Fibroblast of skin of left quadriceps (primary cell): ENCODE results near the gene GPR78.

ENCODE experiments used
- DNase-seq, 2 experiments: peaks; one replicate each; pipeline ENCODE4 v3.0.0-alpha.2; 2013; ENCODE audit warnings: low read depth in 2 of 2

GPR78 gene, protein sequence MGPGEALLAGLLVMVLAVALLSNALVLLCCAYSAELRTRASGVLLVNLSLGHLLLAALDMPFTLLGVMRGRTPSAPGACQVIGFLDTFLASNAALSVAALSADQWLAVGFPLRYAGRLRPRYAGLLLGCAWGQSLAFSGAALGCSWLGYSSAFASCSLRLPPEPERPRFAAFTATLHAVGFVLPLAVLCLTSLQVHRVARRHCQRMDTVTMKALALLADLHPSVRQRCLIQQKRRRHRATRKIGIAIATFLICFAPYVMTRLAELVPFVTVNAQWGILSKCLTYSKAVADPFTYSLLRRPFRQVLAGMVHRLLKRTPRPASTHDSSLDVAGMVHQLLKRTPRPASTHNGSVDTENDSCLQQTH

GRCh38 chr4:8580321-8581093 lies at the start of gene GPR78:
Gene GPR78, plus strand, starts transcription at chr4:8580392. Its CDS starts 591 bp downstream, at chr4:8580983.
- peak in 1 of 2 experiments; percentile 4 for DNase-seq

DNA sequence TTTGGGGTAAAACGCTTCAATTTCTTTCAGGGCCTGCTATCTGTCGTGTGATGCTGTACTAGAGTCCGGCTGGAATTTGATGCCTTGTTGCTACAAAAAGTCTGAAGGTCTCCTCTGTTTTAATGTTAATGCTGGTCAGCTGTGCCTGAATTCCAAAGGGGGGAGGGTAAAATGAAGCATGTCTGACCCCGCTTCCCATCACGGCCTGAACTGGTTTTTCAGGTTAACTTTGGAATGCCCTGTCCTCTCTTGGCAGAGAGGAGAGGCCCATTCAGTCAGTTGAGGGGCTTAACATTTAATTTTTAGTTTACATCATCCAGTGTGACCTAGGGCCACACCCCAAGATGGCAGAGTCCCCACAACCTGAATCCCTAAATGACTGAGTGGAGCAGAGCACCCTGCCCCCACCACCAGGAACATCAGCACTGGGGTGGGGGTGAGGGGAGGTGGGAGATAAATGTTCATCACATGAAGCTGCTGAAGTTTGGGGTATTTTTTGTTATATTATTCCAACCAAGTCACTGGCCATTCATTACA lies 47.9 kb upstream of the GPR78 start:
- no peak for DNase-seq

GRCh38 chr4:8533274-8533865 lies 46.8 kb upstream of the GPR78 start:
- no peak for DNase-seq

DNA sequence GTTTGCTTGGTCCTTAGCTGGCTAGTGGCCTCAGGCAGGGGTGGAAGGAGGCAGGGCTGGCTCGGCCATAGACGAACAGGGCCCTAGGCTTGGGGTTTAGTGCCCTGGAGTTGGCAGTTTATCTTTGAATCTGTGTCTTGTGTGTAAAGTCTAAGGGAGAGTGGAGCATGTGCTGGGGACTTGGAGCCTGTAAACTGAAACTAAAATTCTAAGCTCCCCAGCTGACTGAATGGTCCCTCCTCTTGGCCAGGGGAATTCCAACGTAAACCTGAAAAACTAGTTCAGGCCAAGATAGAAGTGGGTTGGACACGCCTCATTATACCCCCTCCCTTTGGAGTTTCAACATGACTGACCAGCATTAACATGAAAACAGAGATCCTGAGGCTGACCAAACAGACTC lies 46.1 kb upstream of the GPR78 start:
- DNase-seq, result no peak

- no peak for DNase-seq
These were observed 45.6 kb upstream of the GPR78 start for GRCh38 chr4:8534611-8535010.

DNA sequence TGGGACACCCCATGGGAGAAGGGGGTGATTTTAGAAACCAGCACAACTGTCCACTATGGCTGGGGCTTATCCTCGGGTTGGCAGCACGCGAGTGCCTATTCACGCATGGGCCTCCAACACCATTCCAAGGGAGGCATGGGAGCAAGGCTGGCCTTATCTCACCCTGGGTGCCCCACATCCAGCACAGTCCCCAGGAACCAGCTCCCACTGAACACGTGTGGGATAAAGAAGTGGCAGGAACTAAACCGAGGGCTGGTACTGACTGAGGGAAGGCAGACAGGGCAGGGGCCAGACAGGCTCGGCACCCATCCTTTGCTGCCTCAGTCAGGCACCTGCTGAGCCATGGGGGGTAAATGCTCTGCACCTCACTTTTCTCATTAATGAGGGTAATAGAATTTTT lies 43.7 kb upstream of the GPR78 start:
- DNase-seq, result no peak

DNA sequence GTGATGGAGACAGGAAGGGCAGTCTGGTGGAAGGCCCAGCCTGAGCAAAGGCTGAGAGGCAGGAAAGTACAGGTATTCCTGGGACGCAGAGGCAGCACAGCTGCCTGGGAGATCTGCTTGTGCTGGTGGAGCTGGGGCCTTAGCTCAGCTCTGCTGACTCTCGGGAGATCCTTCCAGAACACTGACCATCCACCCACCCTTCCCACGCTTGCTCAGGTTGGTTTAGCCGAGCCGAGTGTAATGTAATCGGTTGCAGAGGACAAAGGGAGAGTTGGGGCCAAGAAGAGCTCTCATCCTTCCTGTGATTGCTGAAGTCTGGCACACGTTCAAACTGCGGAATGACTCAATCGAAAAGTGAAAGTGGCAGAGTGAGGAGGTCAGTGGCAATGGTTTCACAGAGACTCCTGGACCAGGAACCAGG lies 43.1 kb upstream of the GPR78 start:
- DNase-seq, result peak; percentile 40 to 41

DNA sequence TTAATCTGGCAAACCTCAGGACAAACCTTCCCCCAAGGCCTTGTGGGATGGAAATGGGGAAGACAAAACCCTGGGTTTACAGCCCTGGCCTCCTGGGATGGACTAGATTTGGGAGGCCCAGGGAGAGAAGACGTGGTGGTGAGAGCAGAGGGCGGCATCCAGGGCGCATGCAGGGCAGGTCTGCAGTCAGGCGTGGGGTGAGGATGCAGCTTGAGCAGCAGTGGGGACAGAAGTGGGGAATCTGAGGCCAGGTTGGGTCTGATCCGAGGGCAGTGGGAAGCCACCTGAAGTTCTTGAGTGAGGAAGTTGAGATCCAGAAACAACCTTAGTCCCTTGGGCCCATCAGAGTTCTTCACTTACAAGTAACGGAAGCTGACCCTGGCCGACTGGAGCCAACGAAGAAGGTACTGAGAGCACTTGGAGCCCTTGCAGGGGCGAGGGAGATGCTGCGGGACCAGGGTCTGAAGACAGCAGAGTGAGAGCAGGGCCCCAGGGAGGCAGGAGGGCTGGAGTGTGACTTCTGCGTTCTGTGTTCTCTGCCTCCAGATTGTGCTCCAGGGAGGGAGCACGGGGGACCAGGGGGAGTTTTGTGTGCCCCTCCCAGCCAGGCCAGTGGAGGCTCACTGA lies 42.0 kb upstream of the GPR78 start:
- DNase-seq, result no peak

DNA sequence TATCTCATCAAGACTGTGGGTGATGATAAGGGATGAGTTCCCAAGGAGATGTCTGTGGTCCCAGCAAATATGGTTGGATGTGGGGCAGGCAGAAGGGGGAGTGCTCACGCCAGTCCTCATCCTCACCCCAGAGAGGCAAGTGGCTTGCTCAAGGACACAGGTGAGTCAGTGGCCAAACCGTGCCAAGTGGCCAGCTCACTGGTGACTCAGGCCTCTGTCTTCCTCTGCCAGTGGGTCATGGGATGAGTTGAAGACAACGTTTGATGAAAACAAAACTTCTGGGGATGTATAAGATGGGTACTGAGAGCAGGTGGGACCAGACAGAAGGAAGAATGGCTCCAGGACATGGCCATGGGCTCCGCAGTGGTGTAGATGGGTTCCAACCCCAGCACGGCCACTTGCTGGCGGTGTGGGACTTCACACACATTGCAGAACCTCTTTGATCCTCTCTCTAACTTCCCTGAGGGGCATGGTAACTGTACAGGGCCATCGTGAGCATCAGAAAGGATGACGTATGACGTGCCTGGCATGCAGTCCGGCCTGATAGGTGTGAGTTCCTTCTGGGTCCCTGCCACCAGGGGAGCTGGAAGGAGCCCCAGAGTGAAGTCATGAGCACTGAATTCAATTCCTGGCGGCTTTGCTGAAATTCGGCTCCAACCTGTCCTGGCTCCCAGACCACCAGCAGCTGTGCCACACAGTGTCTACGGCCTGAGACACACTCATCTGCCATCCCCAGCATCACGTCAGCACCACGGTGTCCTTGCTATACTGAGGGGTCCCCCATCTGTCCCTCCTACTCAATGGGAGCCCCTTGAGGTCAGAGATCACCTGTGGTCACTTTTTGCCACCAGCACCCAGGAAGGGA lies 41.3 kb upstream of the GPR78 start:
- DNase-seq, result no peak

- no peak for DNase-seq
These were observed 40.5 kb upstream of the GPR78 start for GRCh38 chr4:8539661-8540060.

GRCh38 chr4:8540072-8540471 lies 40.1 kb upstream of the GPR78 start:
- DNase-seq, result no peak

- no peak for DNase-seq
These were observed 39.6 kb upstream of the GPR78 start for GRCh38 chr4:8540586-8540985.

GRCh38 chr4:8540991-8541390 lies 39.2 kb upstream of the GPR78 start:
- DNase-seq, result no peak

GRCh38 chr4:8541981-8542715 lies 38.0 kb upstream of the GPR78 start:
- DNase-seq, result no peak

DNA sequence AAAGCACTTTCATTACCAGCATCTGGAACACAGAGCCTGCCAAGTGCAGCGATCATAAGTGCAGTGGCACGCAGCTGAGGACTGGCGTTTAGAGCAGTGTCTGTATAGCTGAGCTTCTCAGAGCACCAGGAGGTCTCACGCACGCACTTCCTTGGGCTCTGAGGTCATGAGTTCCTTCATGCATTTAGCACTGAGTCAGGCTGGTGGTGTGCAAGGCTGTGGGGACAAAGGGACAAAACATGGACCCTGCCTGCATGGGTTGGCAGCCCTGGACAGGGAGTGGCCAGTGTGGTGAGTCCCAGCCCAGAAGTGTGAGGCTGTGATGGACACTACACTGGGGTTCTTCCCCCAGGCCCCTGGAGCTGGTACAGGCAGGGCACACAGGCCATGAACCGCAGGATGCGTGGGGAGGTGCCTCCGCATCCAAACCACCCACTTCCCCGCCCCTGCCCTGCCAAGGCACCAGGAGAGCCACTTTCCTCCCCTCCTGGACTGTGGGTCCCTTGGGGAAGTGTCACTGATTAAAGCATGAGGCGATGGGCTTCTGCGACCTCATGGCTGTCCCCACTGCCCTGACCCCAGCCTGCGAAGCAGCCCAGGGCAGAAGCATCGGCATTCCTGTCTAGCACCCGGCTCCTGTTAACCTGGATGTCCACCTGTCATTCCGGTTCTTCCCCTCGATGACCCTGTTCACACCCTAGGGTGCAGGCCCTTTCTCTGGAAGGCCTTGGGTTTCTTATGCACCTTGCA lies 37.2 kb upstream of the GPR78 start:
- DNase-seq, result no peak

GRCh38 chr4:8543623-8544022 lies 36.6 kb upstream of the GPR78 start:
- no peak for DNase-seq

- DNase-seq, result no peak
These were observed 35.9 kb upstream of the GPR78 start for GRCh38 chr4:8544282-8544681.

DNA sequence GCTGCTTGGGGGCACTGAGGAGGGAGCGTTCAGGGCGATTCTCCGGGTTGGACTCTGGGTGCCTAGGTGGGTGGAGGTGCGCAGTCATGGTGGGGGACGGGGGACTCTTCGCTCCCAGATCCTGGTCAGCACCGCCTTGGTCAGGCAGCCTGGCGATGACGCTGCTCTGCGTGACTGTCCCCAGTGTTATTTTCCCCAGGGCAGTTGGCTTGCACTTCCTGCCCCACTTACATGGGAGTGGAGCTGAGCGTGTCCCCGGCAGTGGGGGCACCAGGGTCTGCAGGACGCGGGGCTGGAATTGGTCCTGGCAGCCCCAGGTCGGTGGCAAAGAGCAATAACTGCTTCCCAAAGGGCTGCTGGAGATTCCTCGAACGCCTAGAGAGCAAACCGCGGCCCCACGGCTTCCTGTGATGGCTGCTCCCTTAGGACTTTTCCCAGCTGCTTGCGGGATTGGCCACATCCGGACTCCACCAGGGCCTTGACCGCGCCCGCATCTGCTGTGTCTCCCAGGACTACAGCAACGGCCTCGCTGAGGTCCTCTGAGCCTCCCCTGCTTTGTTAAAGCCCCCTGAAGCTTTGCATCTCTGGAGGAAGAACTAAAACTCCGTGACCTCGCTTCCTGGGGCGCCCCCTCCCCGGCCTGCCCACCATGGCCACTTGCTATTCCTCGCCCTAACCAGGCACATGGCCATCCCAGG lies 35.3 kb upstream of the GPR78 start:
- DNase-seq, result no peak

DNA sequence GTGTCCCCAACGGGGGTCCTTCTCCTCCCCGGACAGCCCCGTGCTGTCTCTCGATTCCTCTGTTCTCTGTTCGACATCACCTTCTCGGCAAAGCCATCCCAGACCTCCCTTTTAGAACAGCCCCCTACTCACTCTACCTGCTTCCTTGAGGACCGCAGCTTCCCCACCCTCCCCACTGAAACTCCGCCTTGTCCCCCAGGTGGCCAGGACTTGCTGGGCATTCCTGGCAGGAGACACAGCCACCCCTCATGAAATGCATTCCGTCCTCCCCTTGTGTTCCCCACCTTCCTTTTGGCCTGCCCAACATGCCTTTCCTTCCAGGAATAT lies 34.8 kb upstream of the GPR78 start:
- DNase-seq, result no peak
